ENCODE data around the gene TMEM178B. TPM values are rescaled to one million over a fixed set of nuclear protein-coding genes. Genes with fewer than 3 reads are reported as not detected.

Gene TMEM178B
- total RNA-seq, 2 donors from 2014 or later: 1.7 to 4.1 TPM

DNA sequence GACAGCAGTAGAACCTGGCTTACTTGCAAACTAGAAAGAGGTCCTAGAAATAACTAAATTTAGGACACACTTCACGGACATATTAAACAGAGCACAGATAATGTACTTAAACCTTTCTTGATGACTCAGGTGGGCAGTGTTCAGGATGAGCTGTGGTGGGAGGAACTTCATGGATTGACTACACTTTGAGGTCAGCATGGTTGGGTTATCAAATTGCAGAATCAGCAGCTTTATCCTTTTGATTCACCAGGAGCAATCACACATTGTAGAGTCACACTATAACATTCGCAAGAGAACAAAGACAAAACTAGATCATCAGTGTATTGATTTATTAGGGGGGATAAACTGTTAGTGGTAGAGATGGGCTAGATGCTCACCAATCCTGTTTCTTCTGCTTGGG lies 438.7 kb downstream of the TMEM178B start:
- no peaks in the 10 kb centered on the region for H3K9me3 ChIP-seq (ENCODE audit: control insufficient read depth, low read length)
- no peak overlapping the region for H3K27ac ChIP-seq (ENCODE audit: low read depth, low read length)
- H3K27me3 ChIP-seq (ENCODE audit: control insufficient read depth, insufficient read depth, low read length, poor library complexity, severe bottlenecking): peaks cover 17% of the 10 kb centered on the region
- Mint-ChIP-seq H3K27ac (no peak overlapping the region), H3K4me3 (peak overlapping the region; percentile 60), H3K4me1 (peaks cover 7% of the 10 kb centered on the region), H3K36me3 (ENCODE audit: low read depth) (peaks cover 3% of the 10 kb centered on the region), H3K27me3 (ENCODE audit: insufficient read depth) (peaks cover 29% of the 10 kb centered on the region), H3K9me3 (peaks cover 3% of the 10 kb centered on the region)
- no peak overlapping the region for H3K4me3 ChIP-seq (ENCODE audit: low read length)
- H3K36me3 ChIP-seq (ENCODE audit: control insufficient read depth, insufficient read depth, low read length): no peaks in the 10 kb centered on the region
- TF ChIP-seq, protein P1, sequence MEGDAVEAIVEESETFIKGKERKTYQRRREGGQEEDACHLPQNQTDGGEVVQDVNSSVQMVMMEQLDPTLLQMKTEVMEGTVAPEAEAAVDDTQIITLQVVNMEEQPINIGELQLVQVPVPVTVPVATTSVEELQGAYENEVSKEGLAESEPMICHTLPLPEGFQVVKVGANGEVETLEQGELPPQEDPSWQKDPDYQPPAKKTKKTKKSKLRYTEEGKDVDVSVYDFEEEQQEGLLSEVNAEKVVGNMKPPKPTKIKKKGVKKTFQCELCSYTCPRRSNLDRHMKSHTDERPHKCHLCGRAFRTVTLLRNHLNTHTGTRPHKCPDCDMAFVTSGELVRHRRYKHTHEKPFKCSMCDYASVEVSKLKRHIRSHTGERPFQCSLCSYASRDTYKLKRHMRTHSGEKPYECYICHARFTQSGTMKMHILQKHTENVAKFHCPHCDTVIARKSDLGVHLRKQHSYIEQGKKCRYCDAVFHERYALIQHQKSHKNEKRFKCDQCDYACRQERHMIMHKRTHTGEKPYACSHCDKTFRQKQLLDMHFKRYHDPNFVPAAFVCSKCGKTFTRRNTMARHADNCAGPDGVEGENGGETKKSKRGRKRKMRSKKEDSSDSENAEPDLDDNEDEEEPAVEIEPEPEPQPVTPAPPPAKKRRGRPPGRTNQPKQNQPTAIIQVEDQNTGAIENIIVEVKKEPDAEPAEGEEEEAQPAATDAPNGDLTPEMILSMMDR (conservative IDR thresholded peaks at IDR 0.05): no peak
- H3K9ac ChIP-seq (ENCODE audit: extremely low read depth, low read length, poor library complexity, severe bottlenecking): no peak overlapping the region
- no peaks in the 10 kb centered on the region for H3K4me1 ChIP-seq (ENCODE audit: control insufficient read depth, insufficient read depth, low read length)
- DNase-seq: no peak
- 100% methylated on average over 2 of the region's 2 CpGs; no CpG with 5 or more reads in 1 of the 2 experiments for WGBS, 2 experiments (ENCODE audit: insufficient coverage in 1 of 2, insufficient read length in 1 of 2)

DNA sequence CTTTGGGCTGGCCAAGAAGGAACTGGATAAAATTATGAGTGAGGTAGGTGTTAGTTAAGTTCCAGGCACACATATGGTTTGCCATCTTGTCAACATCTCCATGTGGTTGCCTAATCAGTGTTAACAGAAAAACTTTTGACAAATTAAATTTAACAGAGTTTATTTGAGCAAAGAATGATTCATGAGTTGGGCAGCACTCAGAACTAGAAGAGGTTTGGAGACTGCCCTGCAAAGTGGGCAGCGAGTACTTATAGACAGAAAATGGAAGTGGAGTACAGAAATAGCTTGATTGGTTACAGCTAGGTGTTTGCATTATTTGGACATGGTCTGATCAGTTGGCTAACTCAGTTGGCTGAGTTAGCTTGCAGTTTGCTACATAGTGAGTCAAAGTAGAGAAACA lies 439.9 kb downstream of the TMEM178B start:
- no peaks in the 10 kb centered on the region for H3K36me3 Mint-ChIP-seq (ENCODE audit: low read depth)
- Histone ChIP-seq H3K27ac (ENCODE audit: low read depth, low read length) (no peak overlapping the region), H3K4me3 (ENCODE audit: low read length) (no peak overlapping the region), H3K36me3 (ENCODE audit: control insufficient read depth, insufficient read depth, low read length) (no peaks in the 10 kb centered on the region), H3K9me3 (ENCODE audit: control insufficient read depth, low read length) (no peaks in the 10 kb centered on the region), H3K27me3 (ENCODE audit: control insufficient read depth, insufficient read depth, low read length, poor library complexity, severe bottlenecking) (peaks cover 17% of the 10 kb centered on the region), H3K9ac (ENCODE audit: extremely low read depth, low read length, poor library complexity, severe bottlenecking) (no peak overlapping the region), H3K4me1 (ENCODE audit: control insufficient read depth, insufficient read depth, low read length) (no peaks in the 10 kb centered on the region)
- TF ChIP-seq, protein P1 (conservative IDR thresholded peaks at IDR 0.05): no peak
- no peak overlapping the region for H3K4me3 Mint-ChIP-seq
- DNase-seq: no peak
- peaks cover 26% of the 10 kb centered on the region for H3K27me3 Mint-ChIP-seq (ENCODE audit: insufficient read depth)
- H3K27ac Mint-ChIP-seq: no peak overlapping the region
- WGBS, 2 experiments (ENCODE audit: insufficient coverage in 1 of 2, insufficient read length in 1 of 2): 79 to 84% methylated on average over 1 of the region's 1 CpG
- peaks cover 7% of the 10 kb centered on the region for H3K4me1 Mint-ChIP-seq
- H3K9me3 Mint-ChIP-seq: no peaks in the 10 kb centered on the region

DNA sequence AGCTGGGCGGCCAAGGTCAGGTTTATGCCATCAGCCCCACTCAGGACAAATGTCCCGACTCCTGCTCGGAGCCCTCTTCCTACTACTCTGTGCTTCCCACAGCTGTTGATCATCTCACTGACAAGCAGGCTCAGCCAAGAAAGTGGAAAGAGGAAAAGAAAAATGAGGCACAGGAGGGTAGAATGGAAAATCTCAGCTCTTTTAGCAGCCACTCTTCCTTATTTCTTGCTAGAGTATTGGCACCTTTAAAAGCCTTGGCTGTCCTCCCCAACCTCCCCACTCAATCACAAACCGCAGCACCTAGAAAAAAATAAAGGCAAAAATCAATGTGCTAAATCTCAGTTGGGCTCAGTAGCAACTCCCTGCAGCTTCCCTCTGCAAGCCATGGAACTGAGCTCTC lies 442.1 kb downstream of the TMEM178B start:
- no peak overlapping the region for H3K27ac Mint-ChIP-seq
- DNase-seq: no peak
- Histone ChIP-seq H3K4me1 (ENCODE audit: control insufficient read depth, insufficient read depth, low read length) (no peaks in the 10 kb centered on the region), H3K27ac (ENCODE audit: low read depth, low read length) (no peak overlapping the region), H3K9ac (ENCODE audit: extremely low read depth, low read length, poor library complexity, severe bottlenecking) (no peak overlapping the region), H3K36me3 (ENCODE audit: control insufficient read depth, insufficient read depth, low read length) (no peaks in the 10 kb centered on the region), H3K9me3 (ENCODE audit: control insufficient read depth, low read length) (no peaks in the 10 kb centered on the region), H3K4me3 (ENCODE audit: low read length) (no peak overlapping the region), H3K27me3 (ENCODE audit: control insufficient read depth, insufficient read depth, low read length, poor library complexity, severe bottlenecking) (peaks cover 17% of the 10 kb centered on the region)
- H3K9me3 Mint-ChIP-seq: no peaks in the 10 kb centered on the region
- TF ChIP-seq, protein P1 (conservative IDR thresholded peaks at IDR 0.05): no peak
- no peak overlapping the region for H3K4me3 Mint-ChIP-seq
- 93 to 100% methylated on average over 1 to 4 of the region's 4 CpGs for WGBS, 2 experiments (ENCODE audit: insufficient coverage in 1 of 2, insufficient read length in 1 of 2)
- H3K36me3 Mint-ChIP-seq (ENCODE audit: low read depth): no peaks in the 10 kb centered on the region
- peaks cover 7% of the 10 kb centered on the region for H3K4me1 Mint-ChIP-seq
- H3K27me3 Mint-ChIP-seq (ENCODE audit: insufficient read depth): peaks cover 24% of the 10 kb centered on the region
